Heart left ventricle (tissue), 13 donors: ENCODE data around the gene SETBP1.

ENCODE experiments used
- POLR2A ChIP-seq, 2 donors: fragments of 450-650 bp; IDR thresholded peaks; one replicate each; pipeline ENCODE4 v1.6.1; 2017; ENCODE audit warnings: antibody characterized with exemption in 2 of 2, mild to moderate bottlenecking in 2 of 2, moderate library complexity in 2 of 2
- TF ChIP-seq, protein P1 (sequence below), 12 donors: fragments of 200-600 bp; sonication (generic) in 4 of 12; IDR thresholded peaks; one replicate each; pipeline versions ENCODE4 v1.5.0 to v1.8.0; 2018 to 2022; ENCODE audit warnings: antibody characterized with exemption in 12 of 12, mild to moderate bottlenecking in 5 of 12
- donor health status: ischemic (EF 13 %, LVEDD 7.1; RV severe dilation, severe dysfunction).
- donor health status: DM: no; HTN: yes; CAD: no.
- donor health status: DM: no; HTN: no; CAD: no.
- donor health status: ischemic (EF 25% LVEDD 6.9; RV normal size, moderate dysfunction).
- donor health status: ischemic (EF 25% LVEDD 5.7; RV mildly dilated, moderate dysfunction).
- donor health status: ischemic (EF 35%, LVEDD 5.7; RV mildly dilated, moderate dysfunction).
- donor health status: nonischemic (EF 11% LVEDD 7.7; RV severe dilation, severe dysfunction).
- donor health status: DM: yes; HTN: yes; CAD: no.
- donor health status: PGD.
- donor health status: ischemic (EF 29% LVEDD 5.4; RV normal size, mild dysfunction).
- donor health status: nonischemic (EF 23%, LVEDD 6.1; RV moderate dilation, normal function).

DNA sequence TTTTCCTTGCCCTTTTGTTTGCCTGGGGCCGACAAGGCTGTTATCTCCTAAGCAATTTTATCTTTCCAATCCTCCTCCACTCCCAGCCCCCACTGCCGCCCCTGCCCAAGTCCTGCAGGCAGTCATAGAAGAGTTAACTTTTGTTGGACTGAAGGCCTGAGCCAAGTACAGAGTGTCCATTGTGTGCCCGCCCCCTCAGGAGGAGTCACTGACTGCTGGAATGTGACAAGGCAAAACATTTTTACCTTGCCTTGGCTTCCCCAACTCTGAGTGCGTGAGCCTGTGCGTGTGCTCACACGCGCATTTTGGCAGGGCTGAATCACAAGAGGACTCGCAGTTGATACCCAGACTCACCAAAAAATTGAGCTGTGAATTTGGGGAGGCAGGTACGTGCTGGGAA is 16.2 kb downstream of the SETBP1 start:
- TF ChIP-seq, protein P1, sequence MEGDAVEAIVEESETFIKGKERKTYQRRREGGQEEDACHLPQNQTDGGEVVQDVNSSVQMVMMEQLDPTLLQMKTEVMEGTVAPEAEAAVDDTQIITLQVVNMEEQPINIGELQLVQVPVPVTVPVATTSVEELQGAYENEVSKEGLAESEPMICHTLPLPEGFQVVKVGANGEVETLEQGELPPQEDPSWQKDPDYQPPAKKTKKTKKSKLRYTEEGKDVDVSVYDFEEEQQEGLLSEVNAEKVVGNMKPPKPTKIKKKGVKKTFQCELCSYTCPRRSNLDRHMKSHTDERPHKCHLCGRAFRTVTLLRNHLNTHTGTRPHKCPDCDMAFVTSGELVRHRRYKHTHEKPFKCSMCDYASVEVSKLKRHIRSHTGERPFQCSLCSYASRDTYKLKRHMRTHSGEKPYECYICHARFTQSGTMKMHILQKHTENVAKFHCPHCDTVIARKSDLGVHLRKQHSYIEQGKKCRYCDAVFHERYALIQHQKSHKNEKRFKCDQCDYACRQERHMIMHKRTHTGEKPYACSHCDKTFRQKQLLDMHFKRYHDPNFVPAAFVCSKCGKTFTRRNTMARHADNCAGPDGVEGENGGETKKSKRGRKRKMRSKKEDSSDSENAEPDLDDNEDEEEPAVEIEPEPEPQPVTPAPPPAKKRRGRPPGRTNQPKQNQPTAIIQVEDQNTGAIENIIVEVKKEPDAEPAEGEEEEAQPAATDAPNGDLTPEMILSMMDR (IDR thresholded peaks at IDR 0.05): no peak
- TF ChIP-seq POLR2A (IDR thresholded peaks at IDR 0.05): no peak
